ENCODE results near the gene FNDC7. TPM values are rescaled to one million over a fixed set of nuclear protein-coding genes. Genes with fewer than 3 reads are reported as not detected.

Gene FNDC7
- total RNA-seq, 1 donor from 2014 or later: not detected

GRCh38 chr1:108715932-108716331 lies 3.2 kb downstream of the FNDC7 start:
- Mint-ChIP-seq H3K4me1 (ENCODE audit: unreplicated experiment) (no peaks in the 10 kb centered on the region), H3K27me3 (peaks cover 23% of the 10 kb centered on the region), H3K9me3 (no peaks in the 10 kb centered on the region), H3K27ac (no peak overlapping the region), H3K36me3 (no peaks in the 10 kb centered on the region), H3K4me3 (no peak overlapping the region)
- no peak for DNase-seq (ENCODE audit: extremely low spot score, unreplicated experiment)
- TF ChIP-seq CTCF (conservative IDR thresholded peaks at IDR 0.05): no peak

GRCh38 chr1:108716437-108717230 lies 3.9 kb downstream of the FNDC7 start:
- Mint-ChIP-seq H3K9me3 (no peaks in the 10 kb centered on the region), H3K4me3 (no peak overlapping the region), H3K36me3 (no peaks in the 10 kb centered on the region), H3K27me3 (peaks cover 23% of the 10 kb centered on the region), H3K4me1 (ENCODE audit: unreplicated experiment) (no peaks in the 10 kb centered on the region), H3K27ac (no peak overlapping the region)
- no peak for TF ChIP-seq CTCF (conservative IDR thresholded peaks at IDR 0.05)
- no peak for DNase-seq (ENCODE audit: extremely low spot score, unreplicated experiment)

- peaks cover 18% of the 10 kb centered on the region for H3K27me3 Mint-ChIP-seq
- H3K4me1 Mint-ChIP-seq (ENCODE audit: unreplicated experiment): no peaks in the 10 kb centered on the region
- no peak for DNase-seq (ENCODE audit: extremely low spot score, unreplicated experiment)
- TF ChIP-seq CTCF (conservative IDR thresholded peaks at IDR 0.05): no peak
- H3K4me3 Mint-ChIP-seq: no peak overlapping the region
- H3K36me3 Mint-ChIP-seq: no peaks in the 10 kb centered on the region
- no peak overlapping the region for H3K27ac Mint-ChIP-seq
- no peaks in the 10 kb centered on the region for H3K9me3 Mint-ChIP-seq
These were observed 5.1 kb downstream of the FNDC7 start for GRCh38 chr1:108717774-108718316.

- Mint-ChIP-seq H3K9me3 (no peaks in the 10 kb centered on the region), H3K4me1 (ENCODE audit: unreplicated experiment) (no peaks in the 10 kb centered on the region), H3K4me3 (no peak overlapping the region), H3K27ac (no peak overlapping the region), H3K36me3 (no peaks in the 10 kb centered on the region), H3K27me3 (peaks cover 17% of the 10 kb centered on the region)
- TF ChIP-seq CTCF (conservative IDR thresholded peaks at IDR 0.05): no peak
- no peak for DNase-seq (ENCODE audit: extremely low spot score, unreplicated experiment)
These were observed 6.4 kb downstream of the FNDC7 start for GRCh38 chr1:108718927-108719655.

GRCh38 chr1:108719656-108720435 lies 7.1 kb downstream of the FNDC7 start:
- H3K9me3 Mint-ChIP-seq: no peaks in the 10 kb centered on the region
- no peaks in the 10 kb centered on the region for H3K4me1 Mint-ChIP-seq (ENCODE audit: unreplicated experiment)
- DNase-seq (ENCODE audit: extremely low spot score, unreplicated experiment): no peak
- TF ChIP-seq CTCF (conservative IDR thresholded peaks at IDR 0.05): no peak
- H3K27me3 Mint-ChIP-seq: peaks cover 17% of the 10 kb centered on the region
- H3K27ac Mint-ChIP-seq: no peak overlapping the region
- no peaks in the 10 kb centered on the region for H3K36me3 Mint-ChIP-seq
- no peak overlapping the region for H3K4me3 Mint-ChIP-seq
